ENCODE data around the gene ARID5B. TPM values are rescaled to one million over a fixed set of nuclear protein-coding genes. Genes with fewer than 3 reads are reported as not detected.
"Not testable (repeated sequence)": the region's sequence is repeated elsewhere in the genome, so short reads cannot be mapped to it uniquely, and the experiment has no call there.

The ARID5B gene
- total and polyA plus RNA-seq, 2 of the 4 experiments (the other 2 are of a cell fraction), result 41.0 to 125 TPM

- H4K8ac ChIP-seq (ENCODE audit: low read depth in 2 of 2, low read length in 2 of 2); H3K9me1 ChIP-seq (ENCODE audit: insufficient read depth, low read length); H3K4me3 ChIP-seq (ENCODE audit: insufficient read depth, low read depth, low read length); H2AK5ac ChIP-seq (ENCODE audit: low read depth, low read length); H3K4ac ChIP-seq (ENCODE audit: low read depth, low read length); ATAC-seq (ENCODE audit: low read depth); DNase-seq; H2BK120ac ChIP-seq (ENCODE audit: low read depth, low read length); H4K20me1 ChIP-seq (ENCODE audit: insufficient read depth, low read length); H3K36me3 ChIP-seq (ENCODE audit: control insufficient read depth, insufficient read depth, low read length); H3K18ac ChIP-seq (ENCODE audit: low read depth, low read length); H2BK15ac ChIP-seq (ENCODE audit: low read depth, low read length); H3K23ac ChIP-seq (ENCODE audit: low read depth, low read length); H4K91ac ChIP-seq (ENCODE audit: insufficient read depth, low read depth, low read length); POLR2A ChIA-PET (ENCODE audit: unreplicated experiment); H2BK5ac ChIP-seq (ENCODE audit: low read depth, low read length, poor library complexity, severe bottlenecking); H3K4me2 ChIP-seq (ENCODE audit: low read depth, low read length); H2AK9ac ChIP-seq (replicated peaks; ENCODE audit: low read depth, low read length, poor library complexity); intact Hi-C loops (cut with micrococcal nuclease); H3K9me3 ChIP-seq (ENCODE audit: control insufficient read depth, insufficient read depth, low read length); H3K27ac ChIP-seq (ENCODE audit: insufficient read depth, low read length); H2AFZ ChIP-seq (replicated peaks; ENCODE audit: low read length, poor library complexity); dilution Hi-C loops (cut with HindIII; ENCODE audit: low sequenced_read_pairs, unreplicated experiment); H3K14ac ChIP-seq (replicated peaks; ENCODE audit: low read depth, low read length); in situ Hi-C loops (cut with MboI; ENCODE audit: low sequenced_read_pairs); H3K27me3 ChIP-seq (ENCODE audit: control insufficient read depth, insufficient read depth, low read length); H3K79me1 ChIP-seq (ENCODE audit: low read depth in 1 of 2, low read length in 2 of 2); H3K9ac ChIP-seq (ENCODE audit: low read depth, low read length); H3K56ac ChIP-seq (ENCODE audit: extremely low read depth, insufficient read depth, low read length); H4K5ac ChIP-seq (ENCODE audit: low read depth, low read length); BruUV-seq (replicated peaks); H2BK20ac ChIP-seq (ENCODE audit: low read depth, low read length): not testable (repeated sequence)
- CTCF ChIA-PET, result interaction anchor here (0.6 kb wide), 1 partner anchor 77 kb away, joined by 3 read pairs; no protein-coding TSS in a partner anchor
- peaks cover 12% of the 10 kb centered on the region for H3K4me1 ChIP-seq (ENCODE audit: control insufficient read depth, insufficient read depth, low read length)
- no CpG with 5 or more reads among the region's 25 CpGs for WGBS, 2 experiments (ENCODE audit: extremely low coverage in 2 of 2, insufficient read length in 1 of 2)
Measured at GRCh38 chr10:61867817-61868216, 33.7 kb upstream of the ARID5B start.
